SU-DHL-6 (cell line): Measurements from ENCODE around the gene USP6.
"Not testable (repeated sequence)": the region's sequence is repeated elsewhere in the genome, so short reads cannot be mapped to it uniquely, and the experiment has no call there.

Experiments
- H2AFZ ChIP-seq: fragments of 200-600 bp; sonication (generic); 2 replicates; pipeline ENCODE4 v1.6.1; 2014; ENCODE audit warnings: low read depth, mild to moderate bottlenecking, moderate library complexity, mixed read lengths, antibody characterized with exemption, low read length; ENCODE audit not compliant: severe bottlenecking
- H3F3A ChIP-seq: fragments of 200-600 bp; shearing (Covaris generic); 2 replicates; pipeline ENCODE4 v1.6.0; 2016; ENCODE audit warnings: antibody characterized with exemption, mild to moderate bottlenecking; ENCODE audit not compliant: insufficient read depth
- H3K27ac ChIP-seq: fragments of 200-600 bp; sonication (generic); 2 replicates; pipeline ENCODE4 v1.5.1; 2016; ENCODE audit warnings: low read depth, mild to moderate bottlenecking, low read length, moderate library complexity, mixed read lengths
- H3K27me3 ChIP-seq: fragments of 200-600 bp; sonication (generic), shearing (Covaris generic); 2 replicates; pipeline ENCODE4 v1.6.0; 2014; ENCODE audit warnings: mild to moderate bottlenecking, low read length
- H3K36me3 ChIP-seq: fragments of 200-600 bp; sonication (generic); 2 replicates; pipeline ENCODE4 v1.6.1; 2014; ENCODE audit warnings: mild to moderate bottlenecking, low read length, mixed read lengths
- H3K4me2 ChIP-seq: fragments of 300-600, 200-600 bp; shearing (Covaris generic), sonication (generic); 2 replicates; pipeline ENCODE4 v1.6.0; 2014; ENCODE audit warnings: low read length, low read depth, mild to moderate bottlenecking; ENCODE audit not compliant: poor library complexity, severe bottlenecking
- H3K4me3 ChIP-seq: fragments of 200-600 bp; sonication (generic); 2 replicates; pipeline ENCODE4 v1.5.1; 2014; ENCODE audit warnings: antibody characterized with exemption, low read length, mild to moderate bottlenecking, mixed read lengths; ENCODE audit not compliant: insufficient read depth, poor library complexity, severe bottlenecking
- H3K79me2 ChIP-seq: fragments of 200-600 bp; sonication (generic); 2 replicates; pipeline ENCODE4 v1.6.1; 2014; ENCODE audit warnings: mild to moderate bottlenecking, low read length, moderate library complexity; ENCODE audit not compliant: insufficient read depth
- H3K9ac ChIP-seq: fragments of 200-600 bp; sonication (generic); 2 replicates; pipeline ENCODE4 v1.7.0; 2014; ENCODE audit warnings: mild to moderate bottlenecking, low read length
- H3K9me2 ChIP-seq: fragments of 200-600 bp; sonication (generic); replicated peaks from 2 replicates; pipeline ENCODE4 v1.6.1; 2014; ENCODE audit warnings: low read length; ENCODE audit not compliant: insufficient read depth
- H3K9me3 ChIP-seq: fragments of 200-600 bp; sonication (generic); 2 replicates; pipeline ENCODE4 v1.6.1; 2014; ENCODE audit warnings: low read length, mixed read lengths; ENCODE audit not compliant: insufficient read depth
- H4K20me1 ChIP-seq: fragments of 200-600 bp; sonication (generic); 2 replicates; pipeline ENCODE4 v1.6.1; 2014; ENCODE audit warnings: low read depth, mild to moderate bottlenecking, antibody characterized with exemption, low read length, moderate library complexity, mixed read lengths
- CTCF ChIP-seq: fragments of 200-600 bp; sonication (generic); IDR thresholded peaks from one replicate; pipeline ENCODE4 v1.5.1; 2017; ENCODE audit warnings: antibody characterized with exemption, mild to moderate bottlenecking, low read length, moderate library complexity; ENCODE audit not compliant: insufficient read depth, poor library complexity, severe bottlenecking
- EZH2phosphoT487 ChIP-seq: fragments of 200-600 bp; sonication (generic), shearing (Covaris generic); conservative IDR thresholded peaks from 2 replicates; pipeline ENCODE4 v1.6.1; 2018; ENCODE audit warnings: mild to moderate bottlenecking, antibody characterized with exemption, low read length, moderate library complexity, mixed read lengths

USP6 gene

DNA sequence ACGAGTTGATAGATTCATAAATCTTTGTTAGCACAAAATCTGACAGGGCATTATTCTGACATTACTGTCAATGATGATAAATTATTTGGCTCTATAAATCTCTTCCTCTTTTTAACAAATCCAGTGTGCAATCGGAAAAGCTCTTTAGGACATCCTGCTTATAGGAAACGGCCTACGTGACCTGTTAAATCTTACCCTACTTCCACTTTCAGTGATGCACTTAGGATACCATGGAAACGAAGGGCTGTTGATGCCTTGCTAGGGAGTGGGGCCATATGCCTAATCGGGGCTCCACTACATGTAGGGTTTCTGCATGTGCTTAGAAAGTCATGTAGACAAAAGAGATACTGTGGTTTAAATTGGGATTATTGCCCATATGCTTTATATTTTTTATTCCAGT is 48.6 kb downstream of the USP6 start:
- TF ChIP-seq CTCF: no peak
- no peak for TF ChIP-seq EZH2phosphoT487
- H3K79me2 ChIP-seq: no peaks in the 10 kb centered on the region
- H3K9ac ChIP-seq: no peak overlapping the region
- H3K27ac ChIP-seq: no peak overlapping the region
- no peaks in the 10 kb centered on the region for H3K36me3 ChIP-seq
- H3K27me3 ChIP-seq: no peaks in the 10 kb centered on the region
- H3K9me2 ChIP-seq: no peaks in the 10 kb centered on the region
- H4K20me1 ChIP-seq: no peaks in the 10 kb centered on the region
- no peak overlapping the region for H2AFZ ChIP-seq
- H3K4me3 ChIP-seq: no peak overlapping the region
- H3K4me2 ChIP-seq: no peak overlapping the region
- H3F3A ChIP-seq: no peaks in the 10 kb centered on the region
- no peaks in the 10 kb centered on the region for H3K9me3 ChIP-seq

DNA sequence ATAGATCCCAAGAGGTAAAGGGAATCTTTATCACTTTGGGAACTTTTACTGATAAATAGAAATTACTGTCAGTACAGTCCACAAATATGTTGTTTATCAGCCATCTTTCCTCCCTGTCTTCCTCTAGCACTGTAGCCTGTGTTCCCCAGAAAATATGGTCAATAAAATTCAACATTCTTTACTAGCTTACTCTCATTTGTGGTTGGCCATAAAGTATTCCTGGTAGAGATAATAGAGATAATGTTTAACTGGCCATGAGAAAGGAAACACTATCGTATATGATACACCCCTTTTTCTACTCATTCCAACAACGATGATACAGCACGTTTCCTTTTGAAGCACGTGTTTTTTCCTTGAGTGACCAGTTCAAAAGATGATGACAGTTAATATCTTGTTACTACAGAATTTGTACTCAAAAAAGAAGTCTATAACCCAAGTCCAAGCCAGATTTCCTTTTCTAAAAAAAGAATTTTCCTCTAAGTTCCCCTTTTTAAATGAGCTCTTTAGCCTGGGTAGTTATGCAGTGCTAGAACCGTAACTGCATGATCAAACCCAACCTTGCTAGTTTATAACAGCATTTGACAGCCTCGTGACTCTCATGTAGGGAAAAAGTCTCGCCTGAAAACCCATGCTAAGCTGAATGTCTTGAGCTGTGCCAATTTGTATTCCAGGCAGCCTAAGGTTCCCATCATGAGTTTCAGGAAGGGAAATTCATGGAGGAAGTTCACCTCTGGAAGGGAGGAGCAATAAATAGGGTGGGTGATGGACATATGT is 50.1 kb downstream of the USP6 start:
- H3K27ac ChIP-seq, H3K4me3 ChIP-seq, H3K27me3 ChIP-seq, H3F3A ChIP-seq, H3K4me2 ChIP-seq, H2AFZ ChIP-seq, H3K36me3 ChIP-seq, H3K9ac ChIP-seq, H3K9me2 ChIP-seq, H3K9me3 ChIP-seq, H3K79me2 ChIP-seq, H4K20me1 ChIP-seq: not testable (repeated sequence)

GRCh38 chr17:5175027-5175426 is 59.2 kb downstream of the USP6 start:
- H3K79me2 ChIP-seq, H3K9me2 ChIP-seq, H3K27ac ChIP-seq: not testable (repeated sequence)

GRCh38 chr17:5179003-5179402 is 63.2 kb downstream of the USP6 start:
- Histone ChIP-seq H3K9me3 (peaks cover 55% of the 10 kb centered on the region), H4K20me1 (no peaks in the 10 kb centered on the region), H3K27me3 (no peaks in the 10 kb centered on the region), H3K36me3 (peaks cover 25% of the 10 kb centered on the region), H3K79me2 (no peaks in the 10 kb centered on the region), H3K4me3 (no peak overlapping the region), H2AFZ (no peak overlapping the region), H3F3A (no peaks in the 10 kb centered on the region), H3K27ac (no peak overlapping the region), H3K9ac (no peak overlapping the region), H3K9me2 (no peaks in the 10 kb centered on the region), H3K4me2 (no peak overlapping the region)
- TF ChIP-seq CTCF (no peak), EZH2phosphoT487 (no peak)

More at GRCh38 chr17:5175027-5175426, 59.2 kb downstream of the USP6 start:
- H3K4me2 ChIP-seq, H4K20me1 ChIP-seq, H3K4me3 ChIP-seq, H3K9ac ChIP-seq, H3K27me3 ChIP-seq, H3F3A ChIP-seq, H2AFZ ChIP-seq: not testable (repeated sequence)
- Histone ChIP-seq H3K9me3 (peaks cover 17% of the 10 kb centered on the region), H3K36me3 (peaks cover 12% of the 10 kb centered on the region; the same call in 1 of the 2 replicates)
